HG03159 (cell line): Measurements from ENCODE around the gene GSTP1.
A peak's percentile ranks its signal among the peaks of the same experiment; 100 is the strongest.

Experiments
- ATAC-seq: cut with Tn5 transposase; IDR thresholded peaks from one replicate; pipeline ENCODE4 v1.9.1; 2021; ENCODE audit warnings: mild to moderate bottlenecking, moderate library complexity; ENCODE audit not compliant: unreplicated experiment

Gene GSTP1

GRCh38 chr11:67628710-67629385, 45.2 kb downstream of the GSTP1 start:
- ATAC-seq, result no peak

DNA sequence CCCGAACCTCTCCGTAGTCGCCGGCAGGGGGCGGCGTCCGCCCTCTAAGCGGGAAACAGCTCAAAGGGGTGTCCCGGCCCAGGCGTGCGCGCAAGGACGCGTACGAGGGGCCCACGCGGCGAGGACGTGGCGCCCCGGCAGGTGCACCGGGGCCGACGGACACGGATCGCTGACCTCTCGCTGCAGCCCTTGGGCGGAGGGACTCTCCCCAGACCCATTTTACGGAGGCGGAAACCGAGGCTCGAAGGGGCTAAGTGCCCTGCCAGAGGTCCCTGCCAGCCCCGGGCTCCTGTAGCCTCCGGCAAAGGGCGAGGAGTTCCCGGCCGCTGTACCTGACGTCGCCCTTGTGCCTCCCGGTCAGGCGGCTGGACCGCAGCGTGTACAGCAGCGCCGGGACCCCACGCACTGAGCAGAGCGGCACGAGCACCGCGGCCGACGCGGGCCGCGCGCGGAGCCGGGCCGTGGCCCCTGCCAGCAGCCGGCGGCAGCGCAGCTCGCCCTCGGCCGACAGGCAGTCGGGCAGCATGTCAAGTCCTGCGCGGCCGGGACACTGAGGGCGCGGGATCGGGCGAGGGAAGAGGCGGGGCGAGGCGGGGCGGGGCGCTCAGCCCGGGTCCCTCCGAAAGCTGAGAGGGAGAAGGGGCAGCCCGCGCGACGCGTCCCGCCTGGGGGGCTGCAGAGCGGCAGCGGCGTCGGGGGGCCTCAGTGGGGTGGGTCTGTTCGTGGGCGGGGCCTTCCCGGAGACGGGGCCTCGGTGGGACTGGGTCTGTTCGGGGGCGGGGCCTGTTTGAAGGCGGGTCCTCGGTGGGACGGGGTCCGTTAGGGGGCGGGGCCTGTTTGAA, 46.0 kb downstream of the GSTP1 start, which contains the start of gene NUDT8:
TSS of gene NUDT8 (minus strand) at position 552 of the 842 bp plus-strand sequence. CDS start at position 526, 26 bp downstream.
- peak; percentile 45 for ATAC-seq

- ATAC-seq, result peak; percentile 64
Observed at GRCh38 chr11:67630228-67630942, 46.8 kb downstream of the GSTP1 start.

- no peak for ATAC-seq
Observed at GRCh38 chr11:67630943-67631331, 47.3 kb downstream of the GSTP1 start.

GRCh38 chr11:67631411-67631810, 47.8 kb downstream of the GSTP1 start:
- ATAC-seq, result no peak

GRCh38 chr11:67631853-67632174, 48.2 kb downstream of the GSTP1 start:
- ATAC-seq, result no peak

GRCh38 chr11:67632175-67632981, 48.8 kb downstream of the GSTP1 start:
- ATAC-seq, result no peak

- no peak for ATAC-seq
Observed at GRCh38 chr11:67632982-67633755, 49.6 kb downstream of the GSTP1 start.

DNA sequence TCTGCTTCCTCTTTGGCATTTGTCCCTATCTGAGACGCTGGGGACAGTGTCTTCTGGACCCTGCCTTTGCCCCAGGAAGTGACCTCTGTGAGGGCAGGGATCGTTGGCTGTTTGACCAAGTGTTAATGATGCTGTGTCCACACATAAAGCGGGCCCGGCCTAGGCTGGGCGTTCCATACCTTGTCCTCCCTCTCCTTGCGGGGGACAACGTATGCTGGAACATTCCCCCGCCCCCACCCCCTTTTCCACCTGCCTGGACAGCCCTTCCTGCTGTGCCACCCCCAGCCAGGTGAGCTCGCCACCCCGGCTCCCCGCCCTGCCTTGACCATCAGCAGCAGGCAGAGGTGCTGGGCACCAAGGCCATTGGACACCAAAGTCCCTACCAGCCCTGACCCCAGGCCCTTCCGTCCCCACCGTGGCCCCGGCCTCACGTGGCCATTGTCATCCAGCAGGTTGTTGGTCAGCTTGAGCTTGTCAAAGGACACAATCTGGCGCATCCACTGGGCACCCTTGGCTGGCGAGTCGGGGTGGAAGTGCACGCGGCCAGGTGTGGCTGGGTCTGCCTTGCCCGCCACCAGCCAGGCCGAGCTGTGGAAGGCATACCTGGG, 50.2 kb downstream of the GSTP1 start:
- ATAC-seq, result no peak

- no peak for ATAC-seq
Observed at GRCh38 chr11:67634366-67635230, 51.0 kb downstream of the GSTP1 start.

DNA sequence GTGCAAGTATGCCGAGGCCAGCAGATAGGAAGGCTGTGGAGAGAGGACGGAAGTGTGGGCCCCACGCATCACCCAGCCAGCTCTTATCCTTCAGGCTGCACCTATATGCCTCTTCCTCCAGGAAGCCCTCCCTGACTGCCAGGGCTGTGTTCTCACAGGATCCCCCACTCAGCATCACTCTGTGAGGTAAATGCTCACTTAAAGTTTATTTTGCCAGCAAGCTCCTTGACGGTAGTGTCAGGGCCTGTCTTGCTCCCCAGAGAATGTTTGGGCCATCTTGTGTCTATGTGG, 51.6 kb downstream of the GSTP1 start:
- ATAC-seq, result no peak
